Stimulated activated CD4-positive, alpha-beta T cell treated with anti-CD3 and anti-CD28 coated beads, TNF-alpha, amount 100 ng/mL, for 4 hours (primary cell): ENCODE results near the gene ORM2.

Source experiments
- DNase-seq, 3 experiments: peaks; one replicate each; pipeline ENCODE4 v3.0.0-alpha.2; 2020; ENCODE audit warnings: low read depth in 3 of 3

Gene ORM2

DNA sequence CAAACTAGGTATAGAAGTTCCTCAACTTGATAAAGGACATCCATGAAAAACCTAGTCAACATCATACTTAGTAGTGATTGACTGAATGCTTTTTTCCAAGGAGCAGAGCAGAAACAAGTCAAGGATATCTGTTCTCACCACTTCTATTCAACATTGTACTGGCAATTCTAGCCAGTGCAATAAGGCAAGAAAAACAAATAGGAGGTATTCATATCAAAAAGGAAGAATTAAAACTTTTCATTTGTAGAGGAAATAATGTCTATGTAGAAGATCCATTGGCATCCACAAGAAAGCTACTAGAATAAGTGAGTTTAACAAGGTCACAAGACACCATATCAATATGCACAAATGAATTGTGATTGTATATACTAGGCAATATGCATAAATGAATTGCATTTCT lies 35.0 kb upstream of the ORM2 start:
- no peak for DNase-seq

DNA sequence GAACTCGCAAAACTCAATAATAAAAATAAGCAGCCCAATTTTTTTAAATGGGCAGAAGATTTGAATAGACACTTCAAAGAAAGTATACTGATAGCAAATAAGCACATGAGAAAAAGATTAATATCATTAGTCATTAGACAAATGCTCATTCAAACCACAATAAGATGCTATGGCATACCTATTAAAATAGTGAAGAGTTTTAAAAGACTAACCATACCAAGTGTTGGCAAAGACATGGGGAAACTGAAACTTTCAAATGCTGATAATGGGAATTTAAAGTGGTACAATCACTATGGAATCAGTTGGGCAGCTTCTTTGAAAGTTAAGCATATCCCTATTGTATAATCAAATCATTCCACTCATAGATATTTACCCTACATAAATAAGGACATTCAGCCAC lies 33.3 kb upstream of the ORM2 start:
- DNase-seq, result no peak

- no peak for DNase-seq
Observed at GRCh38 chr9:114299286-114300152, 30.1 kb upstream of the ORM2 start.

GRCh38 chr9:114300153-114300845 lies 29.4 kb upstream of the ORM2 start:
- no peak for DNase-seq

DNA sequence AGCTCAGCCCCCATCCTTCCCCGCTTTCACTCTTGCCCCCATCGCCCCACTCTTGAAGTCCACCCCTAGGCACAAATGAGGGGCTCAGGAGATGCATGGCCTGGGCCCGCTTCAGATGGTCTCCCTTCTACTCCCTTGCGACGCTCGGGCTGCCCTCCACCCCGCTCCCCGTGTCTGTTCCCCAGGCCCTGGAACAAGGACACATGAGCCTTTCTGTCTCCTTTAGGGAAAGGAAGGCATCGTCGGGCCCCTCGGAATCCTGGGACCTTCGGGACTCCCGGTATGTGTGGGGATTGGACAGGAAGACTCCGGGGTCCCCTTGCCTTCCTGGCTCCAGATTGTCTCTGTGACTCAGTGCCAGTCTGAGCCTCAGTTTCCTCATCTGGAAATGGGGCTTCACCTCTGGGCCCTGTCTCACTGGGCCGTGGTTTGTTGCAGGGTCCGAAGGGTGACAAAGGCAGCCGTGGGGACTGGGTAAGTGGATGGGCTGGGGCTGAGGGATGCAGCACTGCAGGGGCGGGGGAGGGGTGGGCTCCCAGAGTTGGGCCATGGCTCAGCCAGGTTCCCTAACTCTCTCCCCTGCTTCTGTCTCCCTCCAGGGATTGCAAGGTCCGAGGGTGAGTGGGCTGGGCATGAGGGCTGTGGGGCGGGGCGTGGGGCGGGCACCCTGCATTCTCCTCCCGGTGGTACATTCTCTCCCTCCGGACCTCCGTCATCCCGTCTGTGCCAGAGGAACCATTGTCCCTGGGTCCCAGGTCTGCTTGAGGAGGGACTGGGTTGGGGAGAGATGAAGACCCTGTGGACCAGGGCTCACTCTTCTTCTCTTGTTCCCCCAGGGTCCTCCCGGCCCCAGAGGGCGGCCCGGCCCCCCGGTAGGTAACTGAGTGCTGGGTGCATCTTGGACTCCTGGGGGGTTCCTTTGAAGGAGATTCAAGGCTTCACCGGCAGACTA lies 28.5 kb upstream of the ORM2 start:
- DNase-seq, result no peak

- DNase-seq, result no peak
Observed at GRCh38 chr9:114301798-114302565, 27.7 kb upstream of the ORM2 start.

DNA sequence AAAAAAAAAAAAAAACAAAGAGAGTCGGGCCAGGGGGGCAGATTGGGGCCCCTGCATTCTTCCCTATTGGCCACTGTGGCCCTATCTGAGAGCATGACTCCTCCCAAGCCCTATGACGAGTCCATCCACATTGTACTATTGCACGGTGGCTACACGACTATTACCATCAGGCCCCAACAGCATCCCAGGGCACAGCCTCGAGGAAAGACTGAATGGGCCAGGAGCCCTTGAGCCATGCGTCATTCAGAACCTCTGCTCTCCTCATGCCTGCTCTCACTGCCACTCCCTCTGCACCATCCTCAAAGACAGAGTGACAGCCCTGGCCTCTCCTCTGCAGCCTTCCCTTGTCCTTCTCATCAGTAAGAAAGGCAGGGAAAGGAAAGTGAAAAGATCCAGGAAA lies 26.9 kb upstream of the ORM2 start:
- DNase-seq, result no peak

- DNase-seq, result no peak
Observed at GRCh38 chr9:114303571-114303970, 26.1 kb upstream of the ORM2 start.

- DNase-seq, result no peak
Observed at GRCh38 chr9:114303977-114304376, 25.7 kb upstream of the ORM2 start.

DNA sequence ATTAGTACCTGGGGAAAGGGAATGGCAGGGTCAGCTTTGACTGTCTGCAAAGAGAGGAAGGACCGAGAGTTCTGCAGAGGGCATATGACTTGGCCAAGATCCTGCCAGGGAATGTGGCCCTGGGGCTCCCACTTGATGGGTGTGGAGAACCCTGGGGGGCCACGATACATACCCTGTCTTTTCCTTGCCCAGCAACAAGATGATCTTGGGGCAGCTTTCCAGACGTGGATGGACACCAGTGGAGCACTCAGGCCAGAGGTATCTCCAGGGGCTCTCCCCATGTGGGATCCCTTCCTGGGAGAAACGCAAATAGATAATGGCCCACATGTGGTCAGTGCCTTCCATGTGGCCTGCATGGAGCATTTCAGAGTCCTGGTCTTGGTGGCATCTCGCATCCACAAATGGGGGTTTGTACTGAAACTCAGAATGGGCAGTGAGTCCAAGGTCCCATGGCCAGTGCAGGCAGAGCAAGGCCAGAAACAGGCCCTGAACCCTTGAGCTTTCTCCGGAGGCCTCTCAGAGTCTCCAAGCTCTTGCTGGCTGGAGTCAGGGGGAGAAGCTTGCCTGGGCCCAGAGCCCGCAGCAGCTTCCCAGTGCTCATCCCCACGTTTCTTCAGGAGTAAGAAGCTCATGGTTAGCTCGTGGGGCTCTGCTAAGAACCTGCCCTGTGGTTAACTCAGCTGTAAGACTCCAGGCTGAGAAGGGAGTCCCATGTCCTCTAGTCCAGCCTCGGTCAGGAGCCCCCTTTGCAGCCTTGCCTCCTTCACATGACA lies 25.1 kb upstream of the ORM2 start:
- no peak for DNase-seq

GRCh38 chr9:114307899-114308267 lies 21.8 kb upstream of the ORM2 start:
- DNase-seq, result no peak

DNA sequence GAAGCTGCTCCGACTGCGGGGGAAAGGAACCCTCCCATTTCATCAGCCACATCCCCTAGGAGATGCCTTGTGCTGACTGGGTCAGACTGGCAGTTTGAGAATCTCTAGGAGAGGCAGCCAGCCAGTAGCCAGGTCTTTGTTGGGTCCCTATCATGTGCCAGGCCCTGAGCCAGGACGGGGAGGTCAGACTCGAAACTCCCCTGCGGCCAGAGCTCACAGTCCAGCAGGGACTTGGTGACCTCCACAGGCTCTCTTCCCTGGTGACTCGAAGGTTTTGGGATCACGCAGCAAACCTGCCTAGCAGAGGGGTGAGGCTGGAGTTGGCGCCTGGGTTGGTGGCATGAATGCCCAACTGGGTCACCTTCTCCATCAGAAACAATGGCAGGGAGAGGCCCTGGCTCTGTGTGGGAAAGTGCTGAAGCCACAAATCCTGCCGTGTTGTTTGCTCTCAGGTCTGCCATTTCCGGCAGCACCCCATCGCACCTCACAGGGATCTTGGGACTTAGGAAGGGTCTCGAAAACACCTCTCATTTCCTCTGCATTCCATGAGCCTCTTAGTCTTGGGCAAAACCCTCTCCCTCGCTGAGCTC lies 21.2 kb upstream of the ORM2 start:
- no peak for DNase-seq

- no peak for DNase-seq
Observed at GRCh38 chr9:114309096-114309495, 20.6 kb upstream of the ORM2 start.

GRCh38 chr9:114310471-114311450 lies 18.9 kb upstream of the ORM2 start:
- DNase-seq, result no peak

GRCh38 chr9:114311571-114312512 lies 17.8 kb upstream of the ORM2 start:
- DNase-seq, result no peak

DNA sequence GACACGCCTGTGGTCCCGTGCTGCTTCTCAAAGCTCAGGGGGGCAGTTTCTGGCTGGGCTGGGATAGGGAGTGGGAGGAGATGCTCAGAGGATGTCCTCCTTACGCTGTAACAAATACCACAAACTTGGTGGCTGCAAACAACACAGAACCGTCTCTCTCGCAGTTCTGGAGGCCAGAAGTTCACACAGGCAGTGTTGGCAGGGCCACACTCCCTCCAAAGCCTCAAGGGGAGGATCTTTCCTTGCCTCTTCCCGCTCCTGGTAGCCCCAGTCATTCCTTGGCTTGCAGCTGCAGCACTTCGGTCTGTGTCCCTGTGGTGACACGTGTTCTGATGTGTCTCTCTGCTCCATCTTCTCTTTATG lies 17.2 kb upstream of the ORM2 start:
- no peak for DNase-seq

GRCh38 chr9:114313186-114313585 lies 16.5 kb upstream of the ORM2 start:
- no peak for DNase-seq

GRCh38 chr9:114314256-114314867 lies 15.3 kb upstream of the ORM2 start:
- DNase-seq, result no peak
